GM12878 (cell line): Measurements from ENCODE around the gene ZNF710.

Source experiments
- BRCA1 ChIP-seq: IDR thresholded peaks from 2 replicates; pipeline ENCODE4 v1.6.1; 2011; ENCODE audit warnings: low read depth, low read length, improper control_type of control experiment
- E4F1 ChIP-seq: fragments of 450-650 bp; IDR thresholded peaks from 2 replicates; pipeline ENCODE4 v1.6.1; 2018; ENCODE audit warnings: borderline replicate concordance, mild to moderate bottlenecking; ENCODE audit not compliant: partially characterized antibody
- EGR1 ChIP-seq, 2 experiments: IDR thresholded peaks; 1 replicate in 1 of 2; 2 replicates in 1 of 2; pipeline ENCODE4 v1.6.1; 2011 to 2012; ENCODE audit warnings: low read depth in 2 of 2, low read length in 2 of 2, borderline replicate concordance in 1 of 2, mild to moderate bottlenecking in 1 of 2, moderate library complexity in 1 of 2
- MAX ChIP-seq: IDR thresholded peaks from 2 replicates; pipeline ENCODE4 v1.6.1; 2012; ENCODE audit warnings: low read depth, low read length, improper control_type of control experiment
- WRNIP1 ChIP-seq: IDR thresholded peaks from 2 replicates; pipeline ENCODE4 v1.6.1; 2011; ENCODE audit warnings: low read depth, low read length, improper control_type of control experiment, borderline replicate concordance
- TF ChIP-seq, protein P1 (sequence below), 3 experiments: IDR thresholded peaks in 2 of 3; conservative IDR thresholded peaks in 1 of 3; 2 replicates each; pipeline ENCODE4 v1.5.1; 2011; ENCODE audit warnings: low read depth in 3 of 3, low read length in 3 of 3, mild to moderate bottlenecking in 3 of 3, control low read depth in 2 of 3, moderate library complexity in 2 of 3, inconsistent platforms in 1 of 3, mixed read lengths in 1 of 3; ENCODE audit not compliant: control insufficient read depth in 2 of 3, insufficient read depth in 1 of 3; ENCODE audit errors: extremely low read depth in 1 of 3
- TF ChIP-seq, protein P2 (sequence below): IDR thresholded peaks from 2 replicates; pipeline ENCODE4 v1.6.1; 2011; ENCODE audit warnings: borderline replicate concordance, low read depth, mild to moderate bottlenecking, moderate library complexity, mixed read lengths, low read length; ENCODE audit not compliant: insufficient read depth; ENCODE audit errors: extremely low read length
- TF ChIP-seq, protein P3 (sequence below): IDR thresholded peaks from 2 replicates; pipeline ENCODE4 v1.6.1; 2011; ENCODE audit warnings: low read depth, mild to moderate bottlenecking, low read length, moderate library complexity, borderline replicate concordance; ENCODE audit errors: extremely low read depth

- no peak for TF ChIP-seq E4F1
- no peak for TF ChIP-seq BRCA1
- TF ChIP-seq EGR1 (IDR thresholded peaks at IDR 0.05; ENCODE audit: borderline replicate concordance in 1 of 2, low read depth in 2 of 2, low read length in 2 of 2): no peak
- TF ChIP-seq, protein P1, sequence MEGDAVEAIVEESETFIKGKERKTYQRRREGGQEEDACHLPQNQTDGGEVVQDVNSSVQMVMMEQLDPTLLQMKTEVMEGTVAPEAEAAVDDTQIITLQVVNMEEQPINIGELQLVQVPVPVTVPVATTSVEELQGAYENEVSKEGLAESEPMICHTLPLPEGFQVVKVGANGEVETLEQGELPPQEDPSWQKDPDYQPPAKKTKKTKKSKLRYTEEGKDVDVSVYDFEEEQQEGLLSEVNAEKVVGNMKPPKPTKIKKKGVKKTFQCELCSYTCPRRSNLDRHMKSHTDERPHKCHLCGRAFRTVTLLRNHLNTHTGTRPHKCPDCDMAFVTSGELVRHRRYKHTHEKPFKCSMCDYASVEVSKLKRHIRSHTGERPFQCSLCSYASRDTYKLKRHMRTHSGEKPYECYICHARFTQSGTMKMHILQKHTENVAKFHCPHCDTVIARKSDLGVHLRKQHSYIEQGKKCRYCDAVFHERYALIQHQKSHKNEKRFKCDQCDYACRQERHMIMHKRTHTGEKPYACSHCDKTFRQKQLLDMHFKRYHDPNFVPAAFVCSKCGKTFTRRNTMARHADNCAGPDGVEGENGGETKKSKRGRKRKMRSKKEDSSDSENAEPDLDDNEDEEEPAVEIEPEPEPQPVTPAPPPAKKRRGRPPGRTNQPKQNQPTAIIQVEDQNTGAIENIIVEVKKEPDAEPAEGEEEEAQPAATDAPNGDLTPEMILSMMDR (IDR thresholded peaks at IDR 0.05 in 2 of 3, conservative IDR thresholded peaks at IDR 0.05 in 1 of 3; ENCODE audit: control insufficient read depth in 2 of 3, extremely low read depth in 1 of 3, insufficient read depth in 1 of 3, low read depth in 3 of 3, low read length in 3 of 3): no peak
- TF ChIP-seq MAX: no peak
- TF ChIP-seq, protein P2, sequence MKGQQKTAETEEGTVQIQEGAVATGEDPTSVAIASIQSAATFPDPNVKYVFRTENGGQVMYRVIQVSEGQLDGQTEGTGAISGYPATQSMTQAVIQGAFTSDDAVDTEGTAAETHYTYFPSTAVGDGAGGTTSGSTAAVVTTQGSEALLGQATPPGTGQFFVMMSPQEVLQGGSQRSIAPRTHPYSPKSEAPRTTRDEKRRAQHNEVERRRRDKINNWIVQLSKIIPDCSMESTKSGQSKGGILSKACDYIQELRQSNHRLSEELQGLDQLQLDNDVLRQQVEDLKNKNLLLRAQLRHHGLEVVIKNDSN: no peak
- TF ChIP-seq WRNIP1: no peak
- TF ChIP-seq, protein P3, sequence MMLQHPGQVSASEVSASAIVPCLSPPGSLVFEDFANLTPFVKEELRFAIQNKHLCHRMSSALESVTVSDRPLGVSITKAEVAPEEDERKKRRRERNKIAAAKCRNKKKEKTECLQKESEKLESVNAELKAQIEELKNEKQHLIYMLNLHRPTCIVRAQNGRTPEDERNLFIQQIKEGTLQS: no peak
These were observed 1.3 kb downstream of the ZNF710 start for GRCh38 chr15:90002428-90002844.
